Umbilical cord (tissue), 2 donors: Measurements from ENCODE around the gene CDC42SE1. TPM values are rescaled to one million over a fixed set of nuclear protein-coding genes. Genes with fewer than 3 reads are reported as not detected.
"Not testable (repeated sequence)": the region's sequence is repeated elsewhere in the genome, so short reads cannot be mapped to it uniquely, and the experiment has no call there.

Source experiments
- DNase-seq: peaks from one replicate; pipeline ENCODE4 v3.0.0-alpha.2; 2015; ENCODE audit warnings: low spot score
- total RNA-seq: library from RNA; depleted of rRNA; stranded (reverse); fragments of >200 nt; gene quantifications from one replicate; pipeline ENCODE4 v1.2.3, GENCODE V29; 2014; ENCODE audit warnings: low replicate concordance; ENCODE audit not compliant: insufficient read depth

Gene CDC42SE1, protein sequence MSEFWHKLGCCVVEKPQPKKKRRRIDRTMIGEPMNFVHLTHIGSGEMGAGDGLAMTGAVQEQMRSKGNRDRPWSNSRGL
- total RNA-seq, result 33.5 TPM

GRCh38 chr1:151059109-151060006 lies at the start of gene CDC42SE1:
Gene CDC42SE1 (minus strand): TSS chr1:151059622. CDS start chr1:151055730, 3,892 bp downstream.
- DNase-seq, result peak; percentile 90

GRCh38 chr1:151108331-151108730 lies 48.9 kb upstream of the CDC42SE1 start:
- DNase-seq, result no peak

- no peak for DNase-seq
These were observed 47.5 kb upstream of the CDC42SE1 start for GRCh38 chr1:151106894-151107293.

DNA sequence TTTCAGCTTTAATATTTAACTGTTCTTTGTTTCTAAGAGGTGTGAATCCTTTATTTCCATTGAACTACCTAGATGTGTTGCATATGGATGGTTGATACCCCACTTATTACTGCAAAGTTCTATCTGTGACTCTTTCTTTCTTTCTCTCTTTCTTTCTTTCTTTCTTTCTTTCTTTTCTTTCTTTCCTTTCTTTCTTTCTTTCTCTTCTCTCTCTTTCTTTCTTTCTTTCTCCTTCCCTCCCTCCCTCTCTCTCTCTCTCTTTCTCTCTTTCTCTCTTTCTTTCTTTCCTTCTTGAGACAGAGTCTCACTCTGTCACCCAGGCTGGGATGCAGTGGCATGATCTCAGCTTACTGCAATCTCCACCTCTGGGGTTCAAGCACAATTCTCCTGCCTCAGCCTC lies 45.2 kb upstream of the CDC42SE1 start:
- DNase-seq, result no peak

DNA sequence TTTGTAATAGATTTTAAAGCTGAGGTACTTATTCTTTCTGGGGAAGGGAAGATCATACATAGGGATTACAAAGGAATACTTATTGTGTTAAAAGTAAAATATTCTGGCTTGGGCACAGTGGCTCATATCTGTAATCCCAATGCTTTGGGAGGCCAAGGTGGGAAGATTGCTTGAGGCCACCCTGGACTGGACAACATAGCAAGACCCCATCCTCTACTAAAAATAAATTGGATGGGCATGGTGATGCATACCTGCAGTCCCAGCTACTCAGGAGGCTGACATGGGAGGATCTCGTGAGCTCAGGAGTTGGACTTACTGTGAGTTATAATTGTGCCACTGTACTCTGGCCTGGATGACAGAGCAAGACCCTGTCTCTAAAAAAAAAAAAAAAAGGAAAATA lies 38.7 kb upstream of the CDC42SE1 start:
- DNase-seq, result no peak

- not testable (repeated sequence) for DNase-seq
These were observed 38.0 kb upstream of the CDC42SE1 start for GRCh38 chr1:151097426-151097825.

DNA sequence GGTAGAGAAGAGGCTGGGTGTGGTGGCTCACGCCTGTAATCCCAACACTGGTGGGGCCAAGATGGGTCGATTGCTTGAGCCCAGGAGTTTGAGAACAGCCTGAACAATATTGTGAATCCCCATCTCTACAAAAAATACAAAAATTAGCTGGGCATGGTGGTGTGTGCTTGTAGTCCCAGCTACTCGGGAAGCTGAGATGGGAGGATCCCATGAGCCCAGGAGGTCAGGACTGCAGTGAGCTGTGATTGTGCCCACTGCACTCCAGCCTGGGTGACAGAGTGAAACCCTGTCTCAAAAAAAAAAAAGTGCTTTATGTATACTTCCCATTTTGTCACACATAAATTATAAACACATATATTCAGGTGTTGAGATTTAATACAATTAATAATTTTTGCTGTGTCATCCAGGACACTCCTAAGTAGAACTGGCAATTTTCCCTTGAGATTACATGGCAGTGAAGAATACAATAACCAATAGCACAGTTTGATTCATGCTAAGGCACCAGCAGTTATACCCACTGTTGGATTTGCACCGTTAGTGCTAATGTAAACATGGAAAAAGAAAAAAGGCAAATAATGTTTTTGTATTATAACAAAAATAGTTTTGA lies 26.6 kb upstream of the CDC42SE1 start:
- DNase-seq, result no peak

- no peak for DNase-seq
These were observed 12.8 kb upstream of the CDC42SE1 start for GRCh38 chr1:151072224-151072623.

DNA sequence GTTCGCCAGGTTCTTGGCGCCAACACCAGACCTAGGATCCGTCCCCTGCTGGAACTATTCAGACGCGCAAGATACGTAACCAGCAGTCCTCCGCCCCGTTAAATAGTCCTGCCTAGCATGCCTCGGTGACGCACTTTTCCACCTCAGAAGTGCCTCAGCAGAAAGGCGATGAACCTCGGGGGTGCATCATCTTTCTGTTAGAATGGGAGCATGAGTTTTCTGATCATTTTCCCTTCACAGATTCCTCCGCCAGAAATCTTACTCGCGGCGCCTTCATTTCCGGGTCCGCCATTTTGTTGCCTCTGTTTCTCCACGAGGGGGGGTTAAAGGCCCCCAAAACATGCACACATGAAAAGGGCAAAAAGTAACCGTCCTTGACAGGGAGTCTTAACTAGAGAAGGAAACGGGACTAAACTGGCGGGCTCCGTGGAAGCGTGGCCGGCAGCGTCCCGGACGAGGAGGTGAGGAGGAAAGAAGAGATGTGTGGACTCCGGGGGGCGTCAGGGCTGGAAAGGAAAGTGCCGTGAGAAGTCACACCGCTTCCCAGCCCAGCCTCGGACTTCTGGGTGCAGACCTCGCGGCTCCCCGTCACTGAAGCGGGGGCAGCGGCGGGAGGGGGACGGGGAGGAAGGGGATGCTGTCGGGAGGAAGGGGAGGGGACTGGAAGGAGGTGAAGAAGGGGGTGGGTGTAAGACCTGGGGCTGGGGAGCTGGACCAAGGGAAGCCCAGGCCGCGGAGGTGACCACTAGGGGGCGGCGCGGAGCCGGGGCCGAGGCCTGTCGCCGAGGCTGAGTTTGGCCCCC lies 11.3 kb upstream of the CDC42SE1 start, which contains the start of gene GABPB2:
Gene GABPB2, plus strand, starts transcription at position 288 of the 803 bp plus-strand sequence. CDS start 17,429 bp downstream, outside the sequence.
- peak; percentile 96 for DNase-seq

GRCh38 chr1:151069103-151069486 lies 9.7 kb upstream of the CDC42SE1 start:
- no peak for DNase-seq

DNA sequence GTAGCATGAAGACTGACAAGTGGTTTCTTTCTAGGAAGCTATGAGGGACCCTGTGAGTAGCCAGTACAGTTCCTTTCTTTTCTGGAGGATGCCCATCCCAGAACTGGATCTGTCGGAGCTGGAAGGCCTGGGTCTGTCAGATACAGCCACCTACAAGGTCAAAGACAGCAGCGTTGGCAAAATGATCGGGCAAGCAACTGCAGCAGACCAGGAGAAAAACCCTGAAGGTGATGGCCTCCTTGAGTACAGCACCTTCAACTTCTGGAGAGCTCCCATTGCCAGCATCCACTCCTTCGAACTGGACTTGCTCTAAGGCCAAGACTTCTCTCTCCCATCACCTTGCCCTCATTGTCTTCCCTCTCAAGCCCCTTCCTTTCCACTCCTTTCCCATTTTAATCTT lies 7.8 kb upstream of the CDC42SE1 start:
- no peak for DNase-seq

DNA sequence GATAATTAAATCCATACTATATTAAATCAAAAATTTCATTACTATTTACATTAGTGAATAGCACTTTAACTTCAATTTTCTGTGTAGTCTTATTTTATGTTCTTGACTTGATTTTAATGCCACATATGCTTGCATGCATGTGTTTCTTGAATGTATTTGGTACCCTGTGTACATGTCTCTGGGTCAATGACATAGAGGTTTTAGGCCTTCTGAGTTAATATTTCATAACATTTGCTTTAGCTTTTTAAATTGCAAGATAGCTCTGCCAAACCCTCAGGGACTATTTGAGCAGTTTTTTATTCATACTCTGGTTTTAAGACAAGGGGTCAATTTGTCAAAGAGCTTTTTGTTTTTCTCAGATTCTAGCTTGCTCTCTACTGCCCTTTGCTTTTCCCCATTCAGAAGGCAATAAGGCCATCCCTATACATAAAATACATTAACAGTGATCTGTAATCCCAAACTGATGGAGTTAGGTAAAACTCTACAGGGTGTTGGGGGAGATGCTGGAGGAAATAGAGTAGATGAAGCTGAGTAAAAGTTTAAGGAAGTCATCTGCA lies 5.7 kb upstream of the CDC42SE1 start:
- no peak for DNase-seq

DNA sequence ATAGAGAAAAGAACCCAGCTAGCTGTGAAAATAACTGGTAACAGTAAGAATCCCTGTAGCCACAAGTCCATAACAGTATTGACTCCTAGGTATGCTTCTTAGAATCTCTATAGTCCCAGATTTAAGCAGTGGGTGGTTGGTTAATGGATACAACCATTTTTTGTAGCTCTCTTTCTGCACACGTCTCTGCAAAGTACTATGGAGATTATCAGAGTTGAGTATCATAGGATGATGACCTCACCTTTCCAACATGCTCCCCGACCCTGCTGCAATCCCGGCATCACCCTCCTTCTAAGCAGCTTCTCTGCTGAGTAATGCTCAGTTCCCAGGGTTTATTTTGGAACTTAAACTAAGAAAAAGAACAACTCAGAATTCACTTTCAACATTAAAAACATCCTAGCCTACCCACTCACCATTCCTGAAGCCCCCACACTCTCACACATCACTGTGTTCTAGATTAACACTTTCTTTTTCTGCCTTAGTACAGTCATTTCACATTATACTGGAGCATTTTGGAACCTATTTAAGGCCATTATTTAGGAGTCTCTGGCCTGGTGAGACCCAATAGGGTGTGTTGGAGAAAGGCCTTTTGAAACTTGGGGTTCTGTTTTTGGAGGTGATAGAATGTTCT lies 3.4 kb upstream of the CDC42SE1 start:
- peak; percentile 82 for DNase-seq

DNA sequence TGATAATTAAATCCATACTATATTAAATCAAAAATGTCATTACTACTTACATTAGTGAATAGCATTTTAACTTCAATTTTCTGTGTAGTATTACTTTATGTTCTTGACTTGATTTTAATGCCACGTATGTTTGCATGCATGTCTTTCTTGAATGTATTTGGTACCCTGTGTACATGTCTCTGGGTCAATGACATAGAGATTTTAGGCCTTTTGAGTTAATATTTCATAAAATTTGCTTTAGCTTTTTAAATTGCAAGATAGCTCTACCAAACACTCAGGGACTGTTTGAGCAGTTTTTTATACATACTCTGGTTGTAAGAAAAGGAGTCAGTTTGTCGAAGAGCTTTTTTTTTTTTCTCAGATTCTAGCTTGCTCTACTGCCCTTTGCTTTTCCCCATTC lies 2.3 kb upstream of the CDC42SE1 start:
- no peak for DNase-seq

GRCh38 chr1:151060657-151061421 lies 1.4 kb upstream of the CDC42SE1 start:
- no peak for DNase-seq

DNA sequence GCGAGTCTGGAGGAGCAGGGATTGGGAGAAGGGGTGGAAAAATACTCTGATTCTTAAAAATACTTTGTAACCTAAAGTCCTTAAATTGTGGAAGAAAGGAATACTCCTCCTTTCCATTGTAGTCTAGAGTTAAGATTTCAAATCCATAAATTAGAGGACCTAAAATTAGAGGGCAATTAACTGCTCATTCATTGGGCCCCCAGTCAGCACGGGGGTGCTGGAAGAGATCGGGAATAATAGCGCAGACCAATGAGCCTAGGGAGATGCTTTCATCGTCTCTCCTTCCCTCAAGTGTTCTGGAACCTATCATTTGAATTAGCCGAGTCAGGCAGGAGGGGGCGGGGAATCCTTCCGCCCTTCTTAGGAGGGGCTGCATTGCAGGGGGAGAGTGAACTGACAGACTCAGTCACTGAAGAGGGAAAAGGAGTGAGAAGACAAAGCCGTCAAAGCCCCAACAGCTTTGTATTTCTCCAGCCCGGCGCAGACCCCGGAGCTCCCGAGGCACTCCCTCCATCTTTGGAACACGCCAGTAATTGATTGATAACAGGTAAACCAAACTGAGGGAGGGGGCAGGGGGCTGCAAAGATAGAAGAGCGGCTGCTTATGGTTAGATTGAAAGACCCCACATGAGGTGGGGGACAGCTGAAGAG lies 710 bp upstream of the CDC42SE1 start, which contains the start of gene MLLT11:
Gene MLLT11, plus strand, starts transcription at position 391 of the 650 bp plus-strand sequence. CDS start 6,828 bp downstream, outside the sequence.
- DNase-seq, result peak; percentile 94

DNA sequence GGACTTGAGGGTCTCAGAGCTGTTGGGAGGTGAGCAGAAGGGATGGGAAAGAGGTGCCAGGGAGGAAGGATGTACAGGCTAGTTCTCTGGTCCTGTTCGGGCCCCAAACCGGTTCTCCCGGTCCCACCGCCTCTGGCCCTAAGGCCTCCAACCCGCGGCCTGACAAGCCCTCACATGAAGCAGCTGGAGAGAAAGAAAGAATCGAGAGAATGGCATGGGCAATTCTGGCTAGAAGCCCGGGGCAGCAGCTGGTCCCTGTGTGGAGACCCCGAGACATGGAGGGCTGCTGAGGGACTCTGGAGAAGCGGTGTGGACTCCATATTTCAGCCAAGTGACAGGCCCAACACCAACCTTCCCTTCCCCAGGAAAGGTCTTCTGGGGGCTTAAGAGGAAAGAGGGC lies 730 bp downstream of the CDC42SE1 start:
- peak; percentile 74 for DNase-seq

- no peak for DNase-seq
These were observed 3.3 kb downstream of the CDC42SE1 start for GRCh38 chr1:151056149-151056548.

DNA sequence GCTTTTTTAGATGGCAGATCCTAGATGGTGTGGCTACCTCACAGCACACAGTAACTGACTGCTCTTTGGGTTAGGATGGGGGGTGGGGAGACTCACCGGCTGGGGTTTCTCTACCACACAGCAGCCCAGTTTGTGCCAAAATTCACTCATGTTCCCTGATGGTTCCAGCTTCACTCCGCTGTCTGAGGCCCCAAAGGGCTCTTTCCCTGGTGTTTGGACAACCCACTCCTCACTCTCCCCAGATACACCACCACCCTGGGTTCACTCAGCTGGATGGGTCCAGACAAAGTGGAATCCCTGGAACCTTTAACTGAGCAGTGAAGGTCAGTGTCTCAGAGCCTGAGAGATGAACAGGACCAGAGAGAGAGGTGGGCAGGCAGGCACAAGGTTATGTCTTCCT lies 3.8 kb downstream of the CDC42SE1 start:
- no peak for DNase-seq
